HepG2 (cell line): Measurements from ENCODE around the gene SMYD5. TPM values are rescaled to one million over a fixed set of nuclear protein-coding genes. Genes with fewer than 3 reads are reported as not detected.
A peak's percentile ranks its signal among the peaks of the same experiment; 100 is the strongest.

Source experiments
- ARID2 ChIP-seq: sonication (generic); formaldehyde crosslinking; IDR thresholded peaks from 2 replicates; pipeline ENCODE4 v1.8.1; 2022; ENCODE audit warnings: mild to moderate bottlenecking, missing genetic modification reagents, borderline replicate concordance
- CHD2 ChIP-seq: IDR thresholded peaks from 2 replicates; pipeline ENCODE4 v1.6.1; 2011; ENCODE audit warnings: low read depth, low read length, improper control_type of control experiment
- DNMT3B ChIP-seq: conservative IDR thresholded peaks from 2 replicates; pipeline ENCODE4 v1.6.1; 2016; ENCODE audit warnings: missing biosample characterization, control low read depth
- GZF1 ChIP-seq: sonication (generic); formaldehyde crosslinking; IDR thresholded peaks from 2 replicates; pipeline ENCODE4 v1.5.1; 2020; ENCODE audit warnings: mild to moderate bottlenecking, missing genetic modification reagents
- MEIS2 ChIP-seq: sonication (generic); formaldehyde crosslinking; IDR thresholded peaks from 2 replicates; pipeline ENCODE4 v1.9.0; 2021; ENCODE audit warnings: mild to moderate bottlenecking, missing genetic modification reagents
- NCOA2 ChIP-seq: sonication (generic); formaldehyde crosslinking; IDR thresholded peaks from 2 replicates; pipeline ENCODE4 v1.8.0; 2022; ENCODE audit warnings: inconsistent platforms
- NFE2L2 ChIP-seq: fragments of 150-350 bp; IDR thresholded peaks from 2 replicates; pipeline ENCODE4 v1.6.1; 2014; ENCODE audit warnings: low read length
- PHF8 ChIP-seq: sonication (generic); formaldehyde crosslinking; IDR thresholded peaks from 2 replicates; pipeline ENCODE4 v1.5.0; 2020; ENCODE audit warnings: missing genetic modification reagents
- PTBP1 ChIP-seq: fragments of 200-400 bp; formaldehyde crosslinking; IDR thresholded peaks from 2 replicates; pipeline ENCODE4 v1.6.1; 2018; ENCODE audit warnings: low read length, low read depth; ENCODE audit not compliant: poor library complexity, severe bottlenecking
- SKI ChIP-seq: fragments of 450-650 bp; IDR thresholded peaks from one replicate; pipeline ENCODE4 v1.6.1; 2018; ENCODE audit warnings: mild to moderate bottlenecking; ENCODE audit not compliant: partially characterized antibody
- ZBTB25 ChIP-seq: IDR thresholded peaks from 2 replicates; pipeline ENCODE4 v1.6.1; 2018; ENCODE audit warnings: missing genetic modification reagents
- ZFP41 ChIP-seq: sonication (generic); formaldehyde crosslinking; IDR thresholded peaks from 2 replicates; pipeline ENCODE4 v1.4.0; 2020; ENCODE audit warnings: mild to moderate bottlenecking, missing genetic modification reagents, borderline replicate concordance
- ZMAT5 ChIP-seq: sonication (generic); formaldehyde crosslinking; IDR thresholded peaks from 2 replicates; pipeline ENCODE4 v1.5.0; 2020; ENCODE audit warnings: mild to moderate bottlenecking, low read depth, missing genetic modification reagents, borderline replicate concordance
- ZNF274 ChIP-seq: sonication (generic); formaldehyde crosslinking; IDR thresholded peaks from 2 replicates; pipeline ENCODE4 v1.5.1; 2020; ENCODE audit warnings: mild to moderate bottlenecking, missing genetic modification reagents
- ZNF337 ChIP-seq: sonication (generic); formaldehyde crosslinking; IDR thresholded peaks from 2 replicates; pipeline ENCODE4 v1.5.1; 2020; ENCODE audit warnings: missing genetic modification reagents, low read depth, mild to moderate bottlenecking, borderline replicate concordance
- ZNF468 ChIP-seq: sonication (generic); formaldehyde crosslinking; IDR thresholded peaks from 2 replicates; pipeline ENCODE4 v1.8.0; 2022; ENCODE audit warnings: mild to moderate bottlenecking, moderate library complexity, missing genetic modification reagents
- ZNF607 ChIP-seq: sonication (generic); formaldehyde crosslinking; IDR thresholded peaks from 2 replicates; pipeline ENCODE4 v1.5.1; 2020; ENCODE audit warnings: missing genetic modification reagents, mild to moderate bottlenecking, borderline replicate concordance
- ZNF616 ChIP-seq: sonication (generic); formaldehyde crosslinking; IDR thresholded peaks from 2 replicates; pipeline ENCODE4 v1.5.0; 2020; ENCODE audit warnings: low read depth, mild to moderate bottlenecking, missing genetic modification reagents
- ZNF646 ChIP-seq: sonication (generic); formaldehyde crosslinking; IDR thresholded peaks from 2 replicates; pipeline ENCODE4 v1.9.0; 2021; ENCODE audit warnings: mild to moderate bottlenecking, missing genetic modification reagents
- ZNF75D ChIP-seq: sonication (generic); formaldehyde crosslinking; IDR thresholded peaks from 2 replicates; pipeline ENCODE4 v1.8.1; 2023; ENCODE audit warnings: missing genetic modification reagents, mild to moderate bottlenecking, borderline replicate concordance
- ZNF782 ChIP-seq: sonication (generic); formaldehyde crosslinking; IDR thresholded peaks from 2 replicates; pipeline ENCODE4 v1.4.0; 2020; ENCODE audit warnings: missing genetic modification reagents, mild to moderate bottlenecking, borderline replicate concordance
- ZSCAN25 ChIP-seq: sonication (generic); formaldehyde crosslinking; IDR thresholded peaks from 2 replicates; pipeline ENCODE4 v1.8.0; 2022; ENCODE audit warnings: mild to moderate bottlenecking, missing genetic modification reagents
- polyA plus RNA-seq, 8 experiments: library from polyadenylated mRNA; depleted of rRNA in 3 of 8; stranded (reverse) in 7 of 8; unstranded in 1 of 8; fragments of >200 nt; fragmentation: Illumina TruSeq in 4 of 8; extraction: Trizol in 4 of 8; gene quantifications; 2 replicates each; pipeline versions ENCODE4 v1.2.1 to v1.2.3, GENCODE V29; 2011 to 2016; ENCODE audit warnings: low read depth in 4 of 8, missing spikeins in 1 of 8, mixed read lengths in 1 of 8; ENCODE audit not compliant: insufficient read depth in 1 of 8
- total RNA-seq, 5 experiments: library from RNA; depleted of rRNA; stranded (reverse); fragments of >200 nt; fragmentation: Illumina TruSeq; extraction: Trizol; gene quantifications; 2 replicates each; pipeline ENCODE4 v1.2.3, GENCODE V29; 2016; ENCODE audit warnings: low read depth in 1 of 5

SMYD5 gene
- total and polyA plus RNA-seq, 2 of the 13 experiments (the other 11 are each of a cell fraction or from before 2014, with no cell fraction given): 55.8 to 70.4 TPM

GRCh38 chr2:73212448-73213176 is 1.4 kb upstream of the SMYD5 start (continued):
- TF ChIP-seq ZBTB25 (peak; percentile 44; the same call in 1 of the 2 replicates), ZNF337 (CRISPR knock-in tag) (no peak), ZNF782 (CRISPR knock-in tag) (no peak), ZNF646 (CRISPR knock-in tag) (no peak; the same call in 1 of the 2 replicates), ZFP41 (CRISPR knock-in tag) (no peak), ZNF616 (CRISPR knock-in tag) (no peak), DNMT3B (CRISPR knock-in tag) (no peak), ZNF607 (CRISPR knock-in tag) (no peak; the same call in 1 of the 2 replicates), CHD2 (no peak), MEIS2 (no peak), ZNF75D (CRISPR knock-in tag) (no peak), PHF8 (CRISPR knock-in tag) (no peak), NCOA2 (CRISPR knock-in tag) (no peak), ZMAT5 (CRISPR knock-in tag) (no peak), ZSCAN25 (CRISPR knock-in tag) (peak; percentile 73; the same call in 1 of the 2 replicates), ZNF468 (CRISPR knock-in tag) (no peak), ZNF274 (0 out of 2 replicates have a peak, but pooled peaks have one; percentile 51), SKI (no peak), PTBP1 (no peak), NFE2L2 (no peak), GZF1 (no peak), ARID2 (CRISPR knock-in tag) (no peak)
